ENCODE measurements around the gene AKAP9. TPM values are rescaled to one million over a fixed set of nuclear protein-coding genes. Genes with fewer than 3 reads are reported as not detected.
"Not testable (repeated sequence)": the region's sequence is repeated elsewhere in the genome, so short reads cannot be mapped to it uniquely, and the experiment has no call there.

AKAP9 gene
- total RNA-seq, 4 donors from 2014 or later, result 91.1 to 150 (median 124) TPM

- H3K36me3 ChIP-seq, result peaks cover 33 to 48% of the 10 kb centered on the region in 2 donors
- TF ChIP-seq POLR2A (IDR thresholded peaks at IDR 0.05), result no peak
- no peak for TF ChIP-seq CTCF (IDR thresholded peaks at IDR 0.05)
- no peak overlapping the region for H3K4me3 ChIP-seq (replicated peaks in 1 of 3)
- DNase-seq, result no peak
- no peak overlapping the region for H3K27ac ChIP-seq
- WGBS, 2 donors, result 90 to 97% methylated on average over 1 of the region's 1 CpG
- no peaks in the 10 kb centered on the region for H3K9me3 ChIP-seq
- no peaks in the 10 kb centered on the region for H3K27me3 ChIP-seq
- peaks cover 5 to 8% of the 10 kb centered on the region in 2 donors for H3K4me1 ChIP-seq
- intact Hi-C loops (cut with DNase I), result no loop called here
Observed at GRCh38 chr7:92088266-92088665, 147.6 kb downstream of the AKAP9 start.

- no peak for DNase-seq
- Histone ChIP-seq H3K4me3 (replicated peaks in 1 of 3) (no peak overlapping the region), H3K9me3 (no peaks in the 10 kb centered on the region), H3K4me1 (peaks cover 5 to 10% of the 10 kb centered on the region in 2 donors), H3K27ac (peak overlapping the region in 1 of 3 donors; percentile 52), H3K27me3 (no peaks in the 10 kb centered on the region), H3K36me3 (peaks cover 11 to 32% of the 10 kb centered on the region in 2 donors)
- intact Hi-C loops (cut with DNase I), result no loop called here
- TF ChIP-seq POLR2A (IDR thresholded peaks at IDR 0.05) (no peak), CTCF (IDR thresholded peaks at IDR 0.05) (no peak)
- WGBS, 2 donors, result 94 to 96% methylated on average over 1 of the region's 1 CpG
Observed at GRCh38 chr7:92092210-92092609, 151.5 kb downstream of the AKAP9 start.

GRCh38 chr7:92095380-92095779, 154.7 kb downstream of the AKAP9 start:
- Histone ChIP-seq H3K36me3 (peaks cover 24 to 32% of the 10 kb centered on the region in 2 donors), H3K27ac (no peak overlapping the region), H3K9me3 (no peaks in the 10 kb centered on the region), H3K27me3 (no peaks in the 10 kb centered on the region), H3K4me1 (peaks cover 5 to 10% of the 10 kb centered on the region in 2 donors), H3K4me3 (replicated peaks in 1 of 3) (no peak overlapping the region)
- WGBS, 2 donors, result 90% methylated on average over 1 of the region's 1 CpG
- TF ChIP-seq CTCF (IDR thresholded peaks at IDR 0.05) (no peak), POLR2A (IDR thresholded peaks at IDR 0.05) (no peak)
- DNase-seq, result no peak
- intact Hi-C loops (cut with DNase I), result no loop called here

- intact Hi-C loops (cut with DNase I), result no loop called here
- H3K36me3 ChIP-seq, result peaks cover 48 to 55% of the 10 kb centered on the region in 2 donors
- no peak for TF ChIP-seq POLR2A (IDR thresholded peaks at IDR 0.05)
- no peak for TF ChIP-seq CTCF (IDR thresholded peaks at IDR 0.05)
Observed at GRCh38 chr7:92100534-92100933, 159.9 kb downstream of the AKAP9 start.

GRCh38 chr7:92102862-92103261, 162.2 kb downstream of the AKAP9 start:
- H3K4me1 ChIP-seq; H3K27ac ChIP-seq; H3K4me3 ChIP-seq (replicated peaks in 1 of 3); intact Hi-C loops (cut with DNase I); DNase-seq; H3K9me3 ChIP-seq; H3K27me3 ChIP-seq: not testable (repeated sequence)
- WGBS, 2 donors, result 97 to 98% methylated on average over 5 of the region's 5 CpGs
- H3K36me3 ChIP-seq, result peaks cover 33 to 51% of the 10 kb centered on the region in 2 donors

More at GRCh38 chr7:92100534-92100933, 159.9 kb downstream of the AKAP9 start:
- Histone ChIP-seq H3K4me3 (replicated peaks in 1 of 3) (no peak overlapping the region), H3K27ac (no peak overlapping the region), H3K27me3 (no peaks in the 10 kb centered on the region), H3K4me1 (no peaks in the 10 kb centered on the region), H3K9me3 (no peaks in the 10 kb centered on the region)
- DNase-seq, result no peak
- 100% methylated on average over 1 of the region's 1 CpG for WGBS, 2 donors

- TF ChIP-seq CTCF (IDR thresholded peaks at IDR 0.05) (no peak), POLR2A (IDR thresholded peaks at IDR 0.05) (no peak)
- DNase-seq, result no peak
- intact Hi-C loops (cut with DNase I), result no loop called here
- H3K36me3 ChIP-seq, result peaks cover 0 to 22% of the 10 kb centered on the region in 2 donors
- WGBS, 2 donors, result 93 to 94% methylated on average over 8 of the region's 8 CpGs
- no peaks in the 10 kb centered on the region for H3K27me3 ChIP-seq
- no peak overlapping the region for H3K4me3 ChIP-seq (replicated peaks in 1 of 3)
- no peak overlapping the region for H3K27ac ChIP-seq
- H3K9me3 ChIP-seq, result no peaks in the 10 kb centered on the region
- no peaks in the 10 kb centered on the region for H3K4me1 ChIP-seq
Observed at GRCh38 chr7:92108821-92109220, 168.2 kb downstream of the AKAP9 start.
